NCI-H128 (cell line): ENCODE results near the gene PIANP.
"Not testable (repeated sequence)": the region's sequence is repeated elsewhere in the genome, so short reads cannot be mapped to it uniquely, and the experiment has no call there.

Experiments used
- DNase-seq: peaks from one replicate; lab custom pipeline; 2025; ENCODE audit not compliant: unreplicated experiment; lab: John Stamatoyannopoulos, UW

Gene PIANP

GRCh38 chr12:6708351-6708750 is 7.7 kb upstream of the PIANP start:
- not testable (repeated sequence) for DNase-seq

GRCh38 chr12:6703631-6704030 is 3.0 kb upstream of the PIANP start:
- DNase-seq, result no peak

- no peak for DNase-seq
These were observed 608 bp upstream of the PIANP start for GRCh38 chr12:6701078-6701768.

GRCh38 chr12:6699989-6700645 is 498 bp downstream of the PIANP start:
- DNase-seq, result no peak

GRCh38 chr12:6699259-6699988 is 1.2 kb downstream of the PIANP start:
- DNase-seq, result no peak

- DNase-seq, result no peak
These were observed 2.1 kb downstream of the PIANP start for GRCh38 chr12:6698352-6699046.

GRCh38 chr12:6697584-6698351 is 2.8 kb downstream of the PIANP start:
- DNase-seq, result no peak

- no peak for DNase-seq
These were observed 3.7 kb downstream of the PIANP start for GRCh38 chr12:6696690-6697583.

- DNase-seq, result no peak
These were observed 5.1 kb downstream of the PIANP start for GRCh38 chr12:6695313-6696045.

GRCh38 chr12:6694701-6695100 is 5.9 kb downstream of the PIANP start:
- DNase-seq, result no peak

- no peak for DNase-seq
These were observed 6.7 kb downstream of the PIANP start for GRCh38 chr12:6693832-6694355.

- no peak for DNase-seq
These were observed 7.7 kb downstream of the PIANP start for GRCh38 chr12:6692888-6693287.

GRCh38 chr12:6691473-6691872 is 9.1 kb downstream of the PIANP start:
- no peak for DNase-seq

GRCh38 chr12:6688999-6689882 is 11.4 kb downstream of the PIANP start, which contains the start of gene ZNF384:
Gene ZNF384 (minus strand): TSS chr12:6689375. CDS start chr12:6679520, 9,855 bp downstream.
- peak; percentile 99 for DNase-seq

GRCh38 chr12:6688543-6688998 is 12.0 kb downstream of the PIANP start:
- no peak for DNase-seq

- no peak for DNase-seq
These were observed 14.8 kb downstream of the PIANP start for GRCh38 chr12:6685814-6686213.

- no peak for DNase-seq
These were observed 16.0 kb downstream of the PIANP start for GRCh38 chr12:6684609-6685008.

- no peak for DNase-seq
These were observed 23.7 kb downstream of the PIANP start for GRCh38 chr12:6676962-6677361.
